NK-92 (cell line): ENCODE data around the gene TBC1D24.
"Not testable (repeated sequence)": the region's sequence is repeated elsewhere in the genome, so short reads cannot be mapped to it uniquely, and the experiment has no call there.

Experiments used
- DNase-seq: peaks from one replicate; lab custom pipeline; 2025; ENCODE audit not compliant: unreplicated experiment; lab: John Stamatoyannopoulos, UW

Gene TBC1D24

DNA sequence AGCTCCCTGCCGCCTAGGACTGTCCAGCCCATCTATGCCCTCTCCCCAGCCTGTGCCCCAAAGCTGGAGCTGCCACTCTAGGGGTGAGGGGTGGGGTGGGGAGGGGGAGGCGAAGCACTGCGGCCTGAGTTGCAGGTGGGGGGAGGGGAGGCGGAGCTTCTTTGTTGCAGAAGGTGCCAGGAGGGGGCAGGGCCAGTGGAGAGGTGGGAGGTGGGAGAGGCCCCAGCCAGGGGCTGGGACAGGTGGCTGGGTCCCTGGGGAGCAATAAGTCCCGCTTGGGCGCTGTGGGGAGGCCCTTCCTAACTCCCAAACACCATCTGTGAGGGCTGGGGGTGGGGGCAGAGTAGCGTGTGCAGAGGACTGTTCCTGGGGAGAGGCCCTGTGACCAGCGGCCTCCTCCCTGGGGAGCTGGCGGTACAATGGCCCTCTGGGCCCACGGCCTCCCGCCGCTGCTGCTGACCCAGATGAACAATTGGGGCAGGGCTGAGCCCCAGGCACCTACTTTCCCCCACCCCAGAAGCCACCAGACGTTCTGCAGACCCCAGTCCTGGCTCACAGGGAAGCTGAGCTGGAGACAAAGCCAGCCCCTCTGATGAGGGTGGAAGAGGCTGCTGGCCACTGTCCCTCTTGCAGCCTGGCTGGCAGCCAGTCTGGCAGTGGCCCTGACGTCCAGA, 6.1 kb upstream of the TBC1D24 start:
- no peak for DNase-seq

DNA sequence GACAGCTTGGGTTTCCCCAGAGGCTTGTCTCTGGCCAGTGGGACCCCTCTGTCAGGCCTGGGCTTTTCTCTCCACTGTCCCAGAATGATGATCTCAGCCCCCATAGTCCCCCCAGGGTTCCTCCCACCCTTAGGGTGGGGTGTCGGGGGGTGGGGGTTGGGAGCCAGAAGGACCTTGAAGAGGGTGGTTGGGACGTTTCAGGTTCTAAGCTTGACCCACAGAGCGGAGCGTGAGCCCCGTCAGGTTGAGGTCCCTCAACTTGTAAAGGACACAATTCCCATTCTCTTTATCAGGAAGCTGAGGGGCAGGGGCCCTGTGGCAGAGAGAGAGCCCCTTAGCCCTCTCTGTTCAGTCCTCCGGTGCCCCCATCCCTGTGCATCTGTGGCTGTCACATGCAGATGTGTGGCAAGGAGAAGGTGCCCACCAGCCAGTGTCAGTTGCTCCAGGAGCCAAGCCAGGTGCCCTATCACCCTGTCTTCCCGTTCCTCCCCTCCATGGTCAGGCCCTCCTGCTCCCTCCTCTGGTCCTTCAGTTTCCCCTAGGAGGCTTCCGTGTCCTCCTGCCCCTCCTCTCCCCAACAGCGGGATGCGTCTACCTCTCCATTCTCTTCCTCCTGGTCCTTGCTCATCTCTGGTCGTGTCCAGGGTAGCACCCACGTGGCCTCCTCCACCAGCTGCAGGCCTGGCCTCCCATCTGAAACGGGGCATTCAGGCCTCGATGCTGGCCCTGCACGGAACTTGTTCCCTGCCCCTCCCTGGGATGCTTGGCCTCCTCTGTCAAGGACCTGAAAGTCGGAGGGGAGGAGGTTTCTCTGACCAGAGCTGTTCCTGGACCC, 5.3 kb upstream of the TBC1D24 start:
- DNase-seq, result no peak

DNA sequence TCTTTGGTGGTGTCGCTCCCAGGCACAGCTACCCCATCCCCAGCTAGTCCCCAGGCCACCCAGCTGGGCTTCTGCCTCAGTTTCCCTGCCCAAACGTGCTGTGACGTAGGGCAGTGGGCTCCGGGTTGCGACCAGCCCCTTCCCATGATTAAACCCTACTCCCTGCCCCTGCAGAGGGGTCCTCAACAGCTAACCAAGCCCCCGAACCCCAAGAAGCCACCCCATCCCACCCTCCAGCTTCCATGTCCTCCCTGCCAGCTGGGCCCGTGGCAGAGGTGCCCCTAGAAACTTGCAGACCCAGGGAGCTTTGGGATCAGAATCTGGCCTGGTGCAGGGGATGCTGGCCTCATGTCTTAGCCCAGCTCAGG, 4.7 kb upstream of the TBC1D24 start:
- DNase-seq, result no peak

DNA sequence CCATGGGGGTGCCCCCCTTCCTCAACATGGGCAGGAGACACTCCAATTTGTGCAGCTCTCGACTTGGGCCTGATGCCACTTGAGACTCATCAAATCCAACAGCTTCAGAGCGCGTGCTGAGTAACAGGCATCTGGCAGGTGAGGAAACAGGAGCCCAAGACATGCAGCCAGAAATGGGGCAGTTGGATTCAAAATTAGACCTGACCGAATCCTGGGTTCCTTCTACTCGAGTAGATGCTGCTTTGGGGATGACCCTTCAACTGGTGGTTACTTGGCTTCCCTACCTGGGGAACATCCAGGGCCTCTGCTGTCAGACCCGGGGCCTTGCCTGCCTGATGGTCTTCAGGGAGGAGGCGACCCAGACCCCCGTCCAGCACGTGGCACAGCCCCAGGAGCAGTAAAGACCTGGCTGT, 4.3 kb upstream of the TBC1D24 start:
- no peak for DNase-seq

DNA sequence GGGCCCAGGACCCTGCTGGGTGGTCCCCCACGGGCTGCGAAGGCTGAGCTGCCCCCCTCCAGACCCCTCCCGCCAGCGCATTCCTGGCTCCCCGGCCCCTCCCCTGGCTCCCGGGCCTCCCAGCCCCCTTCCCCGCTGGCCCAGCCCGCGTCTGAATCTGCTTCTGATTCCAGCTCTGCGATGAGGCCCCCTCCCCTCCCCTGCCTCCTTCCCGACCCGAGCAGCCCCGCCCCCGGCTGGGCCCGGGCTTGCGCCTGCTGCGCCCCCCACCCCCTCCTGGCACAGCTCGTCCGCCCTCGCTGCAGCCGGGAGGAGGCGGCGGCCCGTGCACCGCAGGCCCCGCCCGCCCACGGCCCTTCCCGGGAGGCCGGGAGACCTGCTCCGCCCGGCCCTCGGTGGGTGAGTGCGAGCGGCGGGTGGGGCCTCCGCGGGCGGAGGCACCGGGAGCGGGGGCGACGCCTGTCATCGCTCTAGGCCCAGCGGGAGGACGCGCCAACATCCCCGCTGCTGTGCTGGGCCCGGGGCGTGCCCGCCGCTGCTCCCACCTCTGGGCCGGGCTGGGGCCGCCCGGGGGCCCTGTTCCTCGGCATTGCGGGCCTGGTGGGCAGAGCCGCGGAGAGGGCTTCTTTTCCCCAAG, 3.8 kb upstream of the TBC1D24 start, which contains the start of gene NTN3:
TSS of gene NTN3 (plus strand) at position 282 of the 637 bp plus-strand sequence. CDS start 405 bp downstream, outside the sequence.
- DNase-seq, result no peak

DNA sequence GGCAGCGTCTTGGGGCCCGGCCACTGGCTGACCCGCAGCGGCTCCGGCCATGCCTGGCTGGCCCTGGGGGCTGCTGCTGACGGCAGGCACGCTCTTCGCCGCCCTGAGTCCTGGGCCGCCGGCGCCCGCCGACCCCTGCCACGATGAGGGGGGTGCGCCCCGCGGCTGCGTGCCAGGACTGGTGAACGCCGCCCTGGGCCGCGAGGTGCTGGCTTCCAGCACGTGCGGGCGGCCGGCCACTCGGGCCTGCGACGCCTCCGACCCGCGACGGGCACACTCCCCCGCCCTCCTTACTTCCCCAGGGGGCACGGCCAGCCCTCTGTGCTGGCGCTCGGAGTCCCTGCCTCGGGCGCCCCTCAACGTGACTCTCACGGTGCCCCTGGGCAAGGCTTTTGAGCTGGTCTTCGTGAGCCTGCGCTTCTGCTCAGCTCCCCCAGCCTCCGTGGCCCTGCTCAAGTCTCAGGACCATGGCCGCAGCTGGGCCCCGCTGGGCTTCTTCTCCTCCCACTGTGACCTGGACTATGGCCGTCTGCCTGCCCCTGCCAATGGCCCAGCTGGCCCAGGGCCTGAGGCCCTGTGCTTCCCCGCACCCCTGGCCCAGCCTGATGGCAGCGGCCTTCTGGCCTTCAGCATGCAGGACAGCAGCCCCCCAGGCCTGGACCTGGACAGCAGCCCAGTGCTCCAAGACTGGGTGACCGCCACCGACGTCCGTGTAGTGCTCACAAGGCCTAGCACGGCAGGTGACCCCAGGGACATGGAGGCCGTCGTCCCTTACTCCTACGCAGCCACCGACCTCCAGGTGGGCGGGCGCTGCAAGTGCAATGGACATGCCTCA, 3.1 kb upstream of the TBC1D24 start:
- DNase-seq, result no peak

DNA sequence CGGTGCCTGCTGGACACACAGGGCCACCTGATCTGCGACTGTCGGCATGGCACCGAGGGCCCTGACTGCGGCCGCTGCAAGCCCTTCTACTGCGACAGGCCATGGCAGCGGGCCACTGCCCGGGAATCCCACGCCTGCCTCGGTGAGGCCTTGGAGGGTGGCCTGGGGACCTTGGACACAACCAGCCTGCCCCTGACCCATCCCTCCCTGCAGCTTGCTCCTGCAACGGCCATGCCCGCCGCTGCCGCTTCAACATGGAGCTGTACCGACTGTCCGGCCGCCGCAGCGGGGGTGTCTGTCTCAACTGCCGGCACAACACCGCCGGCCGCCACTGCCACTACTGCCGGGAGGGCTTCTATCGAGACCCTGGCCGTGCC, 2.5 kb upstream of the TBC1D24 start:
- no peak for DNase-seq

DNA sequence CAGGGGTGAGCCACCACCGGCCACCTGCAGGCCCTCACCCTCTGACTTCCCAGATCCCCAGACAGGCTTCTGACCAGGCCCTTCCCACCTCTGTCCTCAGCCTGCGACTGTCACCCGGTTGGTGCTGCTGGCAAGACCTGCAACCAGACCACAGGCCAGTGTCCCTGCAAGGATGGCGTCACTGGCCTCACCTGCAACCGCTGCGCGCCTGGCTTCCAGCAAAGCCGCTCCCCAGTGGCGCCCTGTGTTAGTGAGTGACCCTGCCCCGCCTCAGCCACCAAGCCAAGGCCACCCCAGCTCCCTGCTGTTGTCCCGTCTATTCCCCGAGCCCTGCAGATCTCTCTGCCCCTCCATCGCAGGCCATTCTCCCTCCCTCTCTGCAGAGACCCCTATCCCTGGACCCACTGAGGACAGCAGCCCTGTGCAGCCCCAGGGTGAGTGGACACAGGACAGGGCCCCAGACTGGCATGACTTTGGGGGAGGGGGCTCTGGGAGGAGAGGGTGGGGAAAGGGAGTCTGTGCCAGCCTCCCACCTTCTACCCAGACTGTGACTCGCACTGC, 2.0 kb upstream of the TBC1D24 start:
- DNase-seq, result no peak

DNA sequence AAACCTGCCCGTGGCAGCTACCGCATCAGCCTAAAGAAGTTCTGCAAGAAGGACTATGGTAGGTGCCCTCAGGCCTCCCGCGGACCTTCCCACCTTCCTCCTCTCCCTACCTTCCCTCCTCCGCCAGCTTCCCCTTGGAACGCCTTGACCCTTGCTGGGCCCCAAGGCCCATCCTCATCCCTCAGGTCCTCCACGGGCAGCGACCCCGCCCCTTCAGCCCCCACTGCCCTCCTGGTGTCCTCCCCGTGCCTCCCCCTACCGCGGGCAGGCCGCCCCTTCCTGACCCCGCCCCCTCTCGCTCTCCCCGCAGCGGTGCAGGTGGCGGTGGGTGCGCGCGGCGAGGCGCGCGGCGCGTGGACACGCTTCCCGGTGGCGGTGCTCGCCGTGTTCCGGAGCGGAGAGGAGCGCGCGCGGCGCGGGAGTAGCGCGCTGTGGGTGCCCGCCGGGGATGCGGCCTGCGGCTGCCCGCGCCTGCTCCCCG, 1.4 kb upstream of the TBC1D24 start:
- DNase-seq, result no peak

DNA sequence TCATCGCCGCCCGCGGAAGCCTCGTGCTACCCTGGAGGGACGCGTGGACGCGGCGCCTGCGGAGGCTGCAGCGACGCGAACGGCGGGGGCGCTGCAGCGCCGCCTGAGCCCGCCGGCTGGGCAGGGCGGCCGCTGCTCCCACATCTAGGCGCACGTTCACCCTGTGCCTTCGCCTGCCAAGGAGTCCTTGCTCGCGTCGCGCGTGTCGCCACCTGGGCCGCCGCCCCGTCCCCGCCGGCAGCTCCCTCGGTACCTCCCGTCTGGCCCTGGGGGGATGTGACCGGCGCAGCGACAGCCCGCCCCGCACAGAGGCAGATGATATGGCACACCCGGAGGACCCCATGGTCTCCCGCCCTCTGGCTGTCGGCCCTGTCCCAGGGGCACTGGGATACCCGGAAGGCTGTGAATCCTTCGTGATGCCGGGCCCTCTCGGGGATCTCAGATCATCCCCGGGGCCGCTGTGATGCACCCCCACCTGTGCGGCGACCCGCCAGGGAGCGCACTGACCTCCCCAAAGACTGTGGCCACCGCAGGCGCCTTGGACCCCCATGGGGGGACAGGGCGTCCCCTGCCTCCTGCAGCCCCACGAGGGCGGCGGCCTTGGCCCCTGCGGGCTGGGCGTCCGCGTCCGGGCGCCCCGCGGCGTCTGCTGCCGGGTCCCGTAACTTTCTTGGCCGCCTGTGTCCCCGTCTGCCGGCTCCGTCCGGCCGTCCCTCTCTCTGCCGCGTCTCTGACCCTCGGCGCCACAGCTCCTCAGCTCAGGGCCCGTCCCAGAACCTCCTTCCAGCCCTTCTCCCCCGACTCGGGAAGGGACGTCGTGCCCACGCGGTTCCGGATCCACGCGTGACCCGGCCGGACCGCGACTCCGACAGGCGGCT, 689 bp upstream of the TBC1D24 start:
- no peak for DNase-seq

DNA sequence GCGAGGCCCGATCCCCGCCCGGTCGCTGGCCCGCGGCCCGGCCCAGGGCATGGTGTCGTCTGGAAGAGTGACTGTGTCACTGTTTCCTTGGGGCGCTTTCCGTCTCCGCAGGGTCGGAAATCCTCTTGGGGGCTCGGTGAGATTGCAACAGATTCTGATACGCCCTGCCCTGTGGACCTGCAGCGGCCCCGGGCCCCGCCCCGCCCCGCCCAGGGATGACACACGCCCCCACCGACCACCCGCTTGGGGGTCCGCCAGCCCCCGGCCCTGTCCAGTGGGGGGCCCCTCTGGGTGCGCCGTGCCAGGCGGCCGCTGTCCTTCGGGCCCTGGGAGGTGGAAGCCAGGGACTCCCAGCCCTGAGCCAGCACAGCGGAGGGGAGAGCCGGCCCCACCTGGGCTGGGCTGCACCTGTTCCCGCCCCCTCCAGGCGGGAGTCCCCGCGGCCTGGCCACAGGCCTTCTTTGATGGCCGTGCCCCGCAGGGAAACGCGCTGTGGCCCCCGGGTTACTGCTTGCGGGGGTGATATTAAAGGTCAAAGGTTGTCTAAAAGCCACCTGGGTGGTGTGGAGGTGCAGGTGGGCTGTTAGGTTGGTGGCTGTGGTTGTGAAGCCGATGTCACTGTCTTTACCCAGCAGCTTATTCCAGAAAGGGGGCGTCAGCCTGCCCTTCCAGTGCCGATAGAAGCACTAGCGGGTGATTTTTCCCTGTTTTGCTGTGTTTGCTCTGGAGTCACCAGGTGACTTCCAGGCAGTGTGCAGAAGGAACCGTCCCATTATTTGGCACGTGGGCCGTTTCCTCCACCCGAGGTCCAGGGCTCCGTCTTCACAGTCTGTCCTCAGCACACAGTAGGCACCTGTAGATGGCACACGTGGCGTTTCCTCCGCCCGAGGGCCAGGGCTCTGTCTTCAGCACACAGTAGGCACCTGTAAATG, 752 bp downstream of the TBC1D24 start:
- DNase-seq, result no peak

DNA sequence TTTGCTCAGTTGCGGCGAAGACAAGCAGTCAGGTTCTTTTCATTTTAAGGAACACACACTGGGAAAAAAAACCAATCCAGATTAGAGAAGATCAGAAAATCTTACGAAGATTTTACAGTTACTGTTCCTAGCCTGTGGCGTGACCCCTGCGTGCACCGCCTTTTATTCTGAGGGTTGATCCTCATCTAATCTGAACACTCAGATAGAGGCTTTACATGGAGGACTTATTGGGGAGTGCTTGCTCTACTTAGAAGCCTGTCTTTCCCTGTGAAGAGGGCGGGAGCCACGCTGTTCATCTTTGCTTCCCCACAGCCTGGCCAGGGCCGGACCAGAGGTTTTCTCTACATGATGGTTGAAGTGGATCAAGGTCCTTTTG, 1.4 kb downstream of the TBC1D24 start:
- no peak for DNase-seq

DNA sequence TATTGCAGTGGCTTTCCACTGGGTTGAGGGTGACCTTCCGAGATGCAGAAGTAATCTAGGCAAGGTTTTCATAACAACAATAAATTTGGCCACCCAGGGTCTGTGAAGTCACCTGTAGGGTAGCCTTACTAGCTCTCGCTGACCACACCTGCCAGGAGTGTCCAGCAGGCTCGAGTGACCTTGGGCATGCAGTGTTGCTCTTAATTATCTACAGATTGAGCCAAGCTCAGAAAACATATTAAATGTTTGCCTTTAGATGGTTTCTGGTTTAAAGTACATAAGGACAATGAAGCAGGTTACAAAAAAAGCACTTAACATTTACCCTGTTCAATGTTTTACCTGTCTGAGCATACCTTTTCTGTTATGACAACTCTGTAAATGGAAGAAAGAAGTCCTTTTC, 1.8 kb downstream of the TBC1D24 start:
- no peak for DNase-seq

DNA sequence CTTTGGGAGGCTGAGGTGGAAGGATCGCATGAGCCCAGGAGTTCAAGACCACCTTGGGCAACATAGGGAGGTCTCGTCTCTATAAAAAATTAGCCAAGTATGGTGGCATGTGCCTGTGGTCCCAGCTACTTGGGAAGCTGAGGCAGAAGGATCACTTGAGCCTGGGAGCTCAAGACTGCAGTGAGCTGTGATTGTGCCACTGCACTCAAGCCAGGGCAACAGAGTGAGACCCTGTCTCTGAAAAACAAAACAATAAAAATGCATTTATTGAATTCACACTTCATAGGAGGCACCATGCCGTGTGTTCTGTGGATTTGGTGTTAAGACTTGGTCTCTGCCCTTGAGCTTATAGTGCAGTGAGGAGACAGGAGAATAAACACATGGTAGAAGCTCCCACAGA, 2.4 kb downstream of the TBC1D24 start:
- DNase-seq, result no peak

DNA sequence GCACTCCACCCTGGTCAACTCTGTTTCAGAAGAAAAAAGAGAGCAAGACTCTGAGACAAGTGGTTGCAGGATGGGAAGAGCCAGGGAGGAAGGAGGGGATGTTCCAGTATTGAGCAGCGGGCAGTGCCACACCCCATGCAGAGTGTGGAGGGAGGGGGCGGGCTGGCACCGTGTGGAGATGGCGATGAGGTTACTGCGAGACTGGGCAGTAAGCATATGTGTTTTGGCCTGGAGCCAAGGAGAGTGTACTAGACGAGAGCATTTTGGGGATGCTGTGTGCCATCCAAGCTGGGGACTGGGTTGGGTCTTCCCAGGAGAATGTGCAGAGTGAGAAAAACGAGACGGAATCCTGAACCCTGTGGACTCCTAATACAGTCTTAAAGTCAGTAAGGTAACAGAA, 3.4 kb downstream of the TBC1D24 start:
- DNase-seq, result no peak

DNA sequence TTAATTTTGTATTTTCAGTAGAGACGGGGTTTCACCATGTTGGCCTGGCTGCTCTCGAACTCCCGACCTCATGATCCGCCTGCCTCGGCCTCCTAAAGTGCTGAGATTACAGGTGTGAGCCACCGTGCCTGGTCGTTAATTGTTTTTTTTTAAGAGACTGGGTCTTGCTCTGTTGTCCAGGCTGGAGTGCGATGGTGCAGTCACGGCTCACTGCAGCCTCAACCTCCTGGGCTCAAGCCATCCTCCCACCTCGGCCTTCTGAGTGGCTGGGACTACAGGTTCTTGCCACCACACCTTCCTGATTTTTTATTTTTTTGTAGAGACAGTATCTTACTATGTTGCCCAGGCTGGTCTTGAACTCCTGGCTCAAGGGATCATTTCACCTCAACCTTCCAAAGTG, 5.1 kb downstream of the TBC1D24 start:
- not testable (repeated sequence) for DNase-seq

DNA sequence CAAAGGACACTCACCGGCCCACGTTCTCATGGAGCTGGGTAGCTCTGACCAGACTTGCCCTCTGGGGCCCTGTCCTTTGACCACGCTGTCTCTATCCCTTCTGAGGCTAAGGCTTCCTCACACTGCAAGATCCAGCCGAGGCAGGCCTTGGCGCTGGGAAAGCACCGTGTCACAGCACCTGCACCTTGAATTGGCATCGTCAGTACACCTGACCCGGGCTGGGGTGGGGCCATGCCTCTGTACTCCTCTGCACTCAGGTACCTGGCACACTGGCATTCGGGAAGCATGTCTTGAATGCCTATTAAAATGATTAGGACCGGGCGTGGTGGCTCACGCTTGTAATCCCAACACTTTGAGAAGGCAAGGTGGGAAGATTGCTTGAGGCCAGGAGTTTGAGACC, 6.0 kb downstream of the TBC1D24 start:
- DNase-seq, result no peak

DNA sequence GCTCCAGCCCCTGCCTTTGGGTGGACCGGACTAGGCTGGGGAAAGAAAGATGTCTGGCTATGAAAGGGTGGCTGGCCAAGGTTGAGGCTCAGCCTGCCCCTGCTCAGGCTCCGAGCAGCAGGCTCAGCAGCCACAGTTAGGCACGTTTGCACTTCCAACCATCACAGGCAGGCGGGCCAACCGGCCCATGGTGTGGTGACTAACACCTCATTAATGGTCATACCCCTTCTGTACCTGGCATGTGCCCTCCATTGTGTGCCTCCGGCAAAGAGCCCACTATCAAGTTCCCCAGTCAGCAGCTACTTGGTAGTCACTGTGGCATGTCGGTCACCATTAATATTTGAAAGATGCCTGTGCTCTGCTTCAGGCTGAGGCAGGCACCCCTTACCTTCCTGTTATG, 6.7 kb downstream of the TBC1D24 start:
- no peak for DNase-seq

DNA sequence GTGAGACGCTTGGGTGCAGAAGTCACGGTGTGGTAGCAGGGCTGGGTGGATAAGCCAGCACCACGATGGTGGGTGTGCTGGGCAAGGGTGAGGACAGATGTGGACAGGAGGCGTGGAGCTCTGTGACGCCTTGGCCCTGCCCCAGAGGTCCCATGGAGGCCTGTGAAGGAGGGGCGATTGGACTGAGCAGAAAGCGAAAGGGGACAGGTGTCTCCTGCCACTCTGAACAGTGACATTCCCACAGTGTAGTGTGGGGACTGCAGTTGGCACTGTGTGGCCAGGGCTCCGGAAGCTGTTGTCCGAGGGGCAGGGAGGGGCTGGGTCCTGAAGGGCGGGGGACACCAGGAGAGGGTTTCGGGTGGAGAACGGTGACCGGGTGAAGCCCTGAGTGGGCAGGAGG, 7.3 kb downstream of the TBC1D24 start:
- DNase-seq, result no peak
